ENCODE results near the gene TES. TPM values are rescaled to one million over a fixed set of nuclear protein-coding genes. Genes with fewer than 3 reads are reported as not detected.

The TES gene
- polyA plus RNA-seq, 1 donor from 2014 or later = 150 TPM

DNA sequence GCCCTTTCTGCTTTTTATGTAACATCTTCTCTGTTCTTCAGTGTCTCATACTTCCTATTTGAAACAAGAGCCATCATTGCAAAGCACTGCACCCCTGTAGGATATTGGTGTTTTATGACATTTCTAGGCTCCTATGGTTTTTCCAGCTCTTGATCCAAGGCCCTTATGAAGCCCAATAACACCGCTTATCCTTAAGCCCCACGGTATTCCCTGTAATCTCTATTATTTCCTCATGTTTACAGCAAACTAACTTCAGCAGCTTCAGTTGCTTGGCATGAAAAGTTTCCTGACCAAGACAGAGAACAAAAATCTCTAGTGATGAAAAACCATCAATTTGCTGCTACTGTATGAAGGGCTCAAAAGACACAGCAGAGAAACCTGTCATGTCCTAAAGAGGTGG, 34.1 kb upstream of the TES start:
- peaks cover 0 to 3% (median 0%) of the 10 kb centered on the region in 3 donors for H3K9me3 Mint-ChIP-seq
- peaks cover 1 to 5% (median 2%) of the 10 kb centered on the region in 3 donors for H3K4me1 Mint-ChIP-seq
- no peak overlapping the region for H3K27ac Mint-ChIP-seq
- H3K36me3 Mint-ChIP-seq = no peaks in the 10 kb centered on the region
- H3K27me3 Mint-ChIP-seq = no peaks in the 10 kb centered on the region
- H3K4me3 Mint-ChIP-seq = no peak overlapping the region

- peaks cover 0 to 3% (median 0%) of the 10 kb centered on the region in 3 donors for H3K9me3 Mint-ChIP-seq
- H3K4me1 Mint-ChIP-seq = peaks cover 1 to 5% (median 2%) of the 10 kb centered on the region in 3 donors
- no peaks in the 10 kb centered on the region for H3K36me3 Mint-ChIP-seq
- H3K4me3 Mint-ChIP-seq = no peak overlapping the region
- peak overlapping the region in 1 of 3 donors; percentile 60 for H3K27ac Mint-ChIP-seq
- no peaks in the 10 kb centered on the region for H3K27me3 Mint-ChIP-seq
Observed at GRCh38 chr7:116177009-116177408, 33.3 kb upstream of the TES start.

DNA sequence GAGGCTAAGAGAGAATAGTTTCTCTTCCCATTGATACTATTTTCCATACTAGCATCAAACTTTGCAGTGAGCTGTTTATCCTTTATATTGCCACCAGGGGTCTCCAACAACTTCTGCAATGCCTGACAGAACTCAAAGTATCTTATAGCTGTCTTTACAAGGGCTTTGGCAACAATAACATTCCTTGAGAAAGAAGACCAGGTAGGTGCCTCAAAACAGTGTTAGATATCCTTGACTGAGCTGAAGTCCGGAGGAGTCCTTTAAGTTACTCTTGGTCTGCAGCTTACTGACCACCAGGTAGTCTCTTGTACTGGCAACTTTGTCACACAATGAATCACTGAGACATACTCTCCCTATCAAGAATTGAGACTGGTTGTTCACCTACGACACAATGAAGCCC, 30.0 kb upstream of the TES start:
- Mint-ChIP-seq H3K27me3 (no peaks in the 10 kb centered on the region), H3K4me3 (no peak overlapping the region), H3K4me1 (peaks cover 1 to 5% (median 2%) of the 10 kb centered on the region in 3 donors), H3K27ac (no peak overlapping the region), H3K36me3 (peaks cover 3% of the 10 kb centered on the region), H3K9me3 (no peaks in the 10 kb centered on the region)

GRCh38 chr7:116182023-116182422, 28.3 kb upstream of the TES start:
- peaks cover 1 to 5% (median 2%) of the 10 kb centered on the region in 3 donors for H3K4me1 Mint-ChIP-seq
- peaks cover 3% of the 10 kb centered on the region for H3K36me3 Mint-ChIP-seq
- peak overlapping the region in 1 of 3 donors; percentile 23 for H3K27ac Mint-ChIP-seq
- no peaks in the 10 kb centered on the region for H3K9me3 Mint-ChIP-seq
- H3K27me3 Mint-ChIP-seq = no peaks in the 10 kb centered on the region
- H3K4me3 Mint-ChIP-seq = no peak overlapping the region

DNA sequence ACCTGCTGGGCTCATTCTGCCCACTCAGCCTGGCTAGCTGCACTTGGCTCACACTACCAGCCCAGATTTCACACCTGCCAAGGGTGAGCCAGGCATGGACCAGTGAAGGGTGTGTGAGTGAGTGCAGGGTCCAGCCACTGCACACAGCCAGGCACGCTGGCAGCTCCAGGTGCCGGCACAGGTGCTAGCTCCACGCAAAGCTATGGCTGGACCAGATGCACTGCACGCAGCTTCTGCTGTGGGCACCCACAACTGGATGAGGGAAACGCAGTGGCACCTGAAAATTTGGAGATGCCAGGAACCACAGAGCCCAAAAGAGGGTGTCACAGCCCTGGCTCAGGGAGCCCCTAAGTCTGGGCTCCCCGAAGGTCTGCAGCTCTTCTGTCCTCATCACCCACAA, 24.9 kb upstream of the TES start:
- no peaks in the 10 kb centered on the region for H3K27me3 Mint-ChIP-seq
- H3K9me3 Mint-ChIP-seq = peaks cover 0 to 4% (median 0%) of the 10 kb centered on the region in 3 donors
- no peak overlapping the region for H3K27ac Mint-ChIP-seq
- no peak overlapping the region for H3K4me3 Mint-ChIP-seq
- no peaks in the 10 kb centered on the region for H3K4me1 Mint-ChIP-seq
- peaks cover 3% of the 10 kb centered on the region for H3K36me3 Mint-ChIP-seq

- Mint-ChIP-seq H3K36me3 (peaks cover 3% of the 10 kb centered on the region), H3K4me3 (no peak overlapping the region), H3K27ac (no peak overlapping the region), H3K27me3 (no peaks in the 10 kb centered on the region), H3K4me1 (no peaks in the 10 kb centered on the region), H3K9me3 (peaks cover 0 to 4% (median 0%) of the 10 kb centered on the region in 3 donors)
Observed at GRCh38 chr7:116185956-116186355, 24.4 kb upstream of the TES start.

GRCh38 chr7:116187400-116187799, 22.9 kb upstream of the TES start:
- H3K4me3 Mint-ChIP-seq = no peak overlapping the region
- H3K27me3 Mint-ChIP-seq = no peaks in the 10 kb centered on the region
- H3K27ac Mint-ChIP-seq = no peak overlapping the region
- H3K36me3 Mint-ChIP-seq = peaks cover 3% of the 10 kb centered on the region
- no peaks in the 10 kb centered on the region for H3K4me1 Mint-ChIP-seq
- H3K9me3 Mint-ChIP-seq = peaks cover 0 to 4% (median 0%) of the 10 kb centered on the region in 3 donors

GRCh38 chr7:116193329-116194087, 16.8 kb upstream of the TES start:
- Mint-ChIP-seq H3K4me3 (no peak overlapping the region), H3K9me3 (no peaks in the 10 kb centered on the region), H3K27ac (no peak overlapping the region), H3K27me3 (peaks cover 2% of the 10 kb centered on the region), H3K4me1 (no peaks in the 10 kb centered on the region), H3K36me3 (no peaks in the 10 kb centered on the region)

- Mint-ChIP-seq H3K4me1 (no peaks in the 10 kb centered on the region), H3K36me3 (no peaks in the 10 kb centered on the region), H3K9me3 (no peaks in the 10 kb centered on the region), H3K27me3 (peaks cover 2% of the 10 kb centered on the region), H3K4me3 (no peak overlapping the region), H3K27ac (no peak overlapping the region)
Observed at GRCh38 chr7:116194115-116194514, 16.2 kb upstream of the TES start.

DNA sequence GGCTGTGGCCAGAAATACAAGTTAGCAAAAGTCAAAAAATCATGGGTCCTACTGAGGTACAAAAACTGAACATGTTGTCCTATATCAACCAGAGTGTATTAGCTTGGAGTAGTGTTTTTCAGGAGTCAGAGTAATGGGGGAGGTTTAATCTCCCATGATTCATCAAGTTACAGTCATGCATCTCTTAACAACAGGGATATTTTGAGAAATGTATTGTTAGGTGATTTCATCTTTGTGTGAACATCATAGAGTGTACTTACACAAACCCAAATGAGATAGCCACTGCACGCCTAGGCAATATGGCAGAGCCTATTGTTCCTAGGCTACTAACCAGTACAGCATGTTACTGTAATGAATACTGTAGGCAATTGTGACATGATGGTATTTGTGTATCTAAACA, 14.9 kb upstream of the TES start:
- H3K36me3 Mint-ChIP-seq = no peaks in the 10 kb centered on the region
- H3K9me3 Mint-ChIP-seq = no peaks in the 10 kb centered on the region
- no peak overlapping the region for H3K4me3 Mint-ChIP-seq
- H3K27me3 Mint-ChIP-seq = peaks cover 2% of the 10 kb centered on the region
- H3K4me1 Mint-ChIP-seq = peaks cover 0 to 1% (median 0%) of the 10 kb centered on the region in 3 donors
- no peak overlapping the region for H3K27ac Mint-ChIP-seq

DNA sequence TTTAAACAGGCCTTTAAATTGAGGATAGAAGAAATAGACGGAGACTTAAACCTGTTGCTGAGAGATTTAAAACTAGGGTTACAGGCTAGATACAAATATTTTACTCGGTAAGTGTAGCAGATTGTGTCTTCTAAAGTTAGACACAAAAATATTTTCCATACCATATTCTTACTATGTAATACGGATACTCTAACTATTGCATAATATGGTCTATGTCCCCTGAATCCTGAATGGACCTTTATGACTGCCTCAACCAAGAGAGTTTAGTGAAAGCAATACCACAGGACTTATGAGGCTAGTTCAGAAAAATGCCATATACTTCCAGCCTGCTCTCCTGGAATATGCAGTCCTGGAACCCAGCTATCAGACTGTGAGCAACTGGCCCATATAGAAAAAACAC, 13.4 kb upstream of the TES start:
- Mint-ChIP-seq H3K4me3 (no peak overlapping the region), H3K4me1 (peaks cover 0 to 1% (median 0%) of the 10 kb centered on the region in 3 donors), H3K36me3 (no peaks in the 10 kb centered on the region), H3K27me3 (peaks cover 2% of the 10 kb centered on the region), H3K9me3 (no peaks in the 10 kb centered on the region), H3K27ac (no peak overlapping the region)

GRCh38 chr7:116197360-116197759, 13.0 kb upstream of the TES start:
- no peaks in the 10 kb centered on the region for H3K36me3 Mint-ChIP-seq
- H3K4me3 Mint-ChIP-seq = no peak overlapping the region
- H3K4me1 Mint-ChIP-seq = peaks cover 0 to 1% (median 0%) of the 10 kb centered on the region in 3 donors
- no peak overlapping the region for H3K27ac Mint-ChIP-seq
- no peaks in the 10 kb centered on the region for H3K9me3 Mint-ChIP-seq
- H3K27me3 Mint-ChIP-seq = peaks cover 2% of the 10 kb centered on the region

DNA sequence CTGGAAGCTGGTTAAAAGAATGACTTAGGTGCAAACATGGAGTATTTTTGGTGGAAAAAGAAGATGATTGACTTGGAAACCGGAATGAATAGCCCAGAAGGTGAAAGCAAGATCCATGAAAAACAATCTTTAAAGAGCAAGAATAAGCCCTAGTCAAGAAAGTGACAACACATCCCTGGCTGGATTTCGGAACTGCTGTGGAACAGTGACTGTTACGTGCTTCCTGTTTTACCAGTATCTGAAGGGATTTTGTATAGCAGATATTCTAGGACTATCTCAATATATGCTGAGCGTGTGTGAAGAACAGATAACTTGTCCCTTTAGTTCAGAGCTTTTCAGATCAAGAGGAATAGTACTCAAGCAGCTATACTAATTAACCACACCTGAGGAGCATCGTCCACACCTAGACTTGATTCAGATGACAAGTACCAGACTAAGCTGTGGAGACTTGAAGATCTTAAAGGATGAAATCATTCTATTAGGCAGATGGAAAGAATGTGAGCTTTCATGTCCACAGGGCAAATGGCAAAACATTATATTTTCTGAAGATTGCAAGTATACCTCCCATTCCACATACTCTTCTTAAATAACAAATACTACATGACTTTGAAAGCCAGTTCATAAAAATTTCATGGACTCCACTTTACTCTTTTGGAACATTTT, 11.5 kb upstream of the TES start:
- Mint-ChIP-seq H3K27me3 (peaks cover 2% of the 10 kb centered on the region), H3K4me1 (peaks cover 0 to 1% (median 0%) of the 10 kb centered on the region in 3 donors), H3K36me3 (no peaks in the 10 kb centered on the region), H3K4me3 (no peak overlapping the region), H3K27ac (no peak overlapping the region), H3K9me3 (no peaks in the 10 kb centered on the region)

- H3K4me1 Mint-ChIP-seq = peaks cover 0 to 1% (median 0%) of the 10 kb centered on the region in 3 donors
- H3K27me3 Mint-ChIP-seq = no peaks in the 10 kb centered on the region
- no peak overlapping the region for H3K27ac Mint-ChIP-seq
Observed at GRCh38 chr7:116200963-116201362, 9.4 kb upstream of the TES start.

DNA sequence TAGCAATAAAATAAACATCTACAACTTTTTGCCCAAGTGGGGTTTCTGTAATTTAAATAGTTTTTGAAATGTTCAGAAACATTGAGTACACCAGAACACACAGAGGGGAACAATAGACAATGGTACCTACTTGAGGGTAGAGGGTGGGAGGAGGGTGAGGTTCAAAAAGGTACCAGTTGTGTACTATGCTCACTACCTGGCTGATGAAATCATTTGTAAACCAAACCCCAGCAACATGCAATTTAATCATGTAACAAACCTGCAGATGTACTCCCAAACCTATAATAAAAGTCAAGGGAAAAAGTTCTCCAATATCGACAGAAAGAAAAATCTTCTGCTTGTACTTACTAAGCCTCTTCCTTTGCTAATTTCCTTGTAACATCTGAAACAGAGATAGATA, 4.2 kb upstream of the TES start:
- no peak overlapping the region for H3K27ac Mint-ChIP-seq
- no peaks in the 10 kb centered on the region for H3K27me3 Mint-ChIP-seq
- no peak overlapping the region for H3K4me3 Mint-ChIP-seq
- H3K36me3 Mint-ChIP-seq = peaks cover 2% of the 10 kb centered on the region
- H3K9me3 Mint-ChIP-seq = no peaks in the 10 kb centered on the region
- H3K4me1 Mint-ChIP-seq = peaks cover 0 to 4% (median 1%) of the 10 kb centered on the region in 3 donors

More at GRCh38 chr7:116200963-116201362, 9.4 kb upstream of the TES start:
- H3K4me3 Mint-ChIP-seq = no peak overlapping the region
- H3K9me3 Mint-ChIP-seq = no peaks in the 10 kb centered on the region
- H3K36me3 Mint-ChIP-seq = no peaks in the 10 kb centered on the region

- peaks cover 2% of the 10 kb centered on the region for H3K36me3 Mint-ChIP-seq
- H3K4me3 Mint-ChIP-seq = peak overlapping the region in 1 of 4 donors; percentile 99
- H3K4me1 Mint-ChIP-seq = peaks cover 14 to 30% (median 21%) of the 10 kb centered on the region in 3 donors
- no peaks in the 10 kb centered on the region for H3K27me3 Mint-ChIP-seq
- no peak overlapping the region for H3K27ac Mint-ChIP-seq
- no peaks in the 10 kb centered on the region for H3K9me3 Mint-ChIP-seq
Observed at GRCh38 chr7:116208919-116209318, 1.4 kb upstream of the TES start.

Data from IgD-negative memory B cell (primary cell).